SK-N-SH treated with all-trans-retinoic acid at 6 μM for 48 hours (cell line): ENCODE results near the gene F7.
"Not testable (repeated sequence)": the region's sequence is repeated elsewhere in the genome, so short reads cannot be mapped to it uniquely, and the experiment has no call there.

Source experiments
- ATAC-seq: fragments of 200-7000 bp; cut with Tn5 transposase; 3 replicates; pipeline ENCODE4 v1.9.1; 2020; ENCODE audit warnings: mild to moderate bottlenecking, moderate library complexity
- ARNTL ChIP-seq: fragments of 450-650 bp; formaldehyde crosslinking; IDR thresholded peaks from 2 replicates; pipeline ENCODE4 v1.5.0; 2020; ENCODE audit warnings: low read depth, mild to moderate bottlenecking, moderate library complexity, borderline replicate concordance
- BACH2 ChIP-seq: fragments of 250-450 bp; sonication (Bioruptor Pico); IDR thresholded peaks from 2 replicates; pipeline ENCODE4 v1.9.0; 2021; ENCODE audit warnings: mild to moderate bottlenecking, borderline replicate concordance
- CREB5 ChIP-seq: fragments of 250-450 bp; sonication (Bioruptor Pico); IDR thresholded peaks from 2 replicates; pipeline ENCODE4 v1.5.1; 2020; ENCODE audit warnings: low read depth, mild to moderate bottlenecking, moderate library complexity
- CSDC2 ChIP-seq: fragments of 250-450 bp; sonication (Bioruptor Pico); IDR thresholded peaks from 2 replicates; pipeline ENCODE4 v1.5.0; 2020; ENCODE audit warnings: mild to moderate bottlenecking, moderate library complexity
- CSRNP3 ChIP-seq: fragments of 250-450 bp; sonication (Bioruptor Pico); IDR thresholded peaks from 2 replicates; pipeline ENCODE4 v1.5.1; 2021; ENCODE audit warnings: mild to moderate bottlenecking, moderate library complexity
- ESRRG ChIP-seq: fragments of 250-450 bp; sonication (Bioruptor Pico); IDR thresholded peaks from 2 replicates; pipeline ENCODE4 v1.6.1; 2021; ENCODE audit warnings: mild to moderate bottlenecking
- GLIS3 ChIP-seq: fragments of 250-450 bp; sonication (Bioruptor Pico); IDR thresholded peaks from 2 replicates; pipeline ENCODE4 v1.5.0; 2020; ENCODE audit warnings: mild to moderate bottlenecking, moderate library complexity
- ISL1 ChIP-seq: fragments of 250-450 bp; sonication (Bioruptor Pico); IDR thresholded peaks from 2 replicates; pipeline ENCODE4 v2.1.2; 2022; ENCODE audit warnings: mild to moderate bottlenecking, moderate library complexity
- OSR1 ChIP-seq: fragments of 250-450 bp; sonication (Bioruptor Pico); IDR thresholded peaks from 2 replicates; pipeline ENCODE4 v1.8.0; 2022; ENCODE audit warnings: moderate library complexity, mild to moderate bottlenecking, inconsistent platforms
- PATZ1 ChIP-seq: fragments of 250-450 bp; sonication (Bioruptor Pico); IDR thresholded peaks from 2 replicates; pipeline ENCODE4 v1.8.0; 2020; ENCODE audit warnings: mild to moderate bottlenecking, moderate library complexity, borderline replicate concordance
- POU6F1 ChIP-seq: fragments of 250-450 bp; sonication (Bioruptor Pico); IDR thresholded peaks from 2 replicates; pipeline ENCODE4 v1.8.0; 2021; ENCODE audit warnings: low read depth, mild to moderate bottlenecking, moderate library complexity, borderline replicate concordance
- RARB ChIP-seq: fragments of 250-450 bp; sonication (Bioruptor Pico); IDR thresholded peaks from 2 replicates; pipeline ENCODE4 v1.8.0; 2021; ENCODE audit warnings: mild to moderate bottlenecking, moderate library complexity
- TCF4 ChIP-seq: fragments of 250-450 bp; sonication (Bioruptor Pico); IDR thresholded peaks from 2 replicates; pipeline ENCODE4 v1.8.0; 2021; ENCODE audit warnings: mild to moderate bottlenecking, moderate library complexity, borderline replicate concordance
- TOX ChIP-seq: fragments of 250-450 bp; sonication (Bioruptor Pico); IDR thresholded peaks from 2 replicates; pipeline ENCODE4 v1.8.0; 2021; ENCODE audit warnings: mild to moderate bottlenecking, moderate library complexity, borderline replicate concordance
- TSHZ2 ChIP-seq: fragments of 250-450 bp; sonication (Bioruptor Pico); IDR thresholded peaks from 2 replicates; pipeline ENCODE4 v1.5.0; 2020; ENCODE audit warnings: mild to moderate bottlenecking, moderate library complexity
- ZC3H10 ChIP-seq: fragments of 250-450 bp; sonication (Bioruptor Pico); IDR thresholded peaks from 2 replicates; pipeline ENCODE4 v1.5.1; 2021; ENCODE audit warnings: mild to moderate bottlenecking, moderate library complexity
- ZFP3 ChIP-seq: fragments of 250-450 bp; sonication (Bioruptor Pico); IDR thresholded peaks from 2 replicates; pipeline ENCODE4 v1.5.0; 2020; ENCODE audit warnings: mild to moderate bottlenecking, moderate library complexity
- ZFP30 ChIP-seq: fragments of 450-650 bp; formaldehyde crosslinking; IDR thresholded peaks from 2 replicates; pipeline ENCODE4 v1.5.0; 2022; ENCODE audit warnings: mild to moderate bottlenecking, moderate library complexity
- ZNF70 ChIP-seq: fragments of 450-650 bp; formaldehyde crosslinking; IDR thresholded peaks from 2 replicates; pipeline ENCODE4 v1.5.0; 2020; ENCODE audit warnings: mild to moderate bottlenecking, moderate library complexity
- ZNF8 ChIP-seq: fragments of 450-650 bp; formaldehyde crosslinking; IDR thresholded peaks from 2 replicates; pipeline ENCODE4 v1.5.0; 2020; ENCODE audit warnings: mild to moderate bottlenecking, moderate library complexity

The F7 gene

GRCh38 chr13:113105921-113106452, 396 bp downstream of the F7 start:
- TF ChIP-seq TOX (CRISPR knock-in tag) (no peak), RARB (CRISPR knock-in tag) (no peak)
- ATAC-seq, result no peak

- no peak for ATAC-seq
- TF ChIP-seq CREB5 (no peak), OSR1 (CRISPR knock-in tag) (no peak), TCF4 (CRISPR knock-in tag) (no peak), ZC3H10 (CRISPR knock-in tag) (no peak), TSHZ2 (no peak), BACH2 (CRISPR knock-in tag) (no peak), GLIS3 (CRISPR knock-in tag) (no peak), RARB (CRISPR knock-in tag) (no peak), POU6F1 (CRISPR knock-in tag) (no peak), ISL1 (CRISPR knock-in tag) (no peak), CSRNP3 (CRISPR knock-in tag) (no peak), ARNTL (no peak)
Observed at GRCh38 chr13:113106711-113107351, 1.2 kb downstream of the F7 start.

- ATAC-seq, result not testable (repeated sequence)
Observed at GRCh38 chr13:113108521-113108920, 2.9 kb downstream of the F7 start.

- no peak for ATAC-seq
- TF ChIP-seq TSHZ2 (no peak), ARNTL (no peak), CSDC2 (no peak), ESRRG (CRISPR knock-in tag) (no peak), PATZ1 (CRISPR knock-in tag) (no peak), RARB (CRISPR knock-in tag) (no peak), ZNF8 (CRISPR knock-in tag) (no peak), CREB5 (no peak), GLIS3 (CRISPR knock-in tag) (no peak), ZFP30 (CRISPR knock-in tag) (no peak), BACH2 (CRISPR knock-in tag) (no peak), ZNF70 (CRISPR knock-in tag) (no peak), OSR1 (CRISPR knock-in tag) (no peak), ZC3H10 (CRISPR knock-in tag) (no peak), ZFP3 (no peak)
Observed at GRCh38 chr13:113109151-113110047, 3.8 kb downstream of the F7 start.
